Ovary (tissue), 9 donors: ENCODE results near the gene SNRPF. TPM values are rescaled to one million over a fixed set of nuclear protein-coding genes. Genes with fewer than 3 reads are reported as not detected.

ENCODE experiments used
- DNase-seq, 5 donors: peaks; one replicate each; pipeline ENCODE4 v3.0.0-alpha.2; 2019 to 2020
- H3K27ac ChIP-seq, 2 donors: fragments of 200-600 bp; one replicate each; pipeline versions ENCODE4 v1.5.1 to v1.8.0; 2019 to 2022
- H3K27me3 ChIP-seq: fragments of 200-600 bp; one replicate; pipeline ENCODE4 v1.8.0; 2022
- H3K36me3 ChIP-seq: fragments of 200-600 bp; sonication (generic); one replicate; pipeline ENCODE4 v1.5.1; 2019
- H3K4me1 ChIP-seq: one replicate; pipeline ENCODE4 v1.8.1; 2013; ENCODE audit warnings: mild to moderate bottlenecking, moderate library complexity; ENCODE audit not compliant: insufficient read depth
- H3K4me3 ChIP-seq: fragments of 200-600 bp; sonication (generic); one replicate; pipeline ENCODE4 v1.5.1; 2017
- H3K9me3 ChIP-seq, 2 donors: fragments of 200-600 bp in 1 of 2; sonication (generic) in 1 of 2; one replicate each; pipeline versions ENCODE4 v1.5.1 to v1.8.1; 2013 to 2019; ENCODE audit warnings: mild to moderate bottlenecking in 1 of 2, moderate library complexity in 1 of 2
- EP300 ChIP-seq: sonication (generic); formaldehyde crosslinking; IDR thresholded peaks from one replicate; pipeline ENCODE4 v1.6.1; 2017; ENCODE audit warnings: antibody characterized with exemption
- POLR2A ChIP-seq: fragments of 450-650 bp; IDR thresholded peaks from one replicate; pipeline ENCODE4 v1.6.1; 2017; ENCODE audit warnings: antibody characterized with exemption, mild to moderate bottlenecking, moderate library complexity
- WGBS, 3 donors: extraction: QIAGEN DNeasy Blood & Tissue Kit in 1 of 3; methylation state at CpG; one replicate each; pipeline versions ENCODE4 v1.1.5 to v1.1.7; 2013 to 2017; 5-methylcytosine and 5-hydroxymethylcytosine counted together
- intact Hi-C, 4 donors: fragments of 100-400 bp; cut with DNase I; formaldehyde crosslinking; loops; one replicate each; pipeline versions ENCODE4 v1.11.0 to v1.15.1; 2022 to 2023
- polyA plus RNA-seq, 2 donors: library from polyadenylated mRNA; stranded (reverse); fragments of 200-250 nt in 1 of 2; fragments of 350-450 nt in 1 of 2; fragmentation: Illumina TruSeq in 1 of 2; extraction: RNeasy Lipid Tissue Mini Kit (QIAGEN cat#74804) in 1 of 2; gene quantifications; one replicate each; pipeline ENCODE4 v1.2.3, GENCODE V29; 2013 to 2014
- total RNA-seq, 7 donors: library from RNA; depleted of rRNA in 2 of 7; stranded (reverse); fragments of >200 nt in 2 of 7; fragmentation: NEBNext Ultra II Directional in 3 of 7; extraction: Animal tissue kit (Norgen Biotek cat#: 25700) in 3 of 7; gene quantifications; one replicate each; pipeline versions ENCODE4 v1.1.0 to v1.2.4, GENCODE V29; 2016 to 2023
- TF ChIP-seq, protein P1 (sequence below), 3 donors: fragments of 450-650 bp in 2 of 3; fragments of 200-600 bp in 1 of 3; IDR thresholded peaks; one replicate each; pipeline versions ENCODE4 v1.5.1 to v1.8.0; 2016 to 2022; ENCODE audit warnings: antibody characterized with exemption in 3 of 3, mild to moderate bottlenecking in 1 of 3
- donor health status: DM: no; HTN: no; CAD: no; lungs with moderate emphysema.
- donor health status: DM: no; HTN: no; CAD: no.
- donor health status: Bipolar disorder and iron deficiency.
- donor health status: DM: yes; HTN: yes; CAD: no.
- donor health status: DM: no; HTN: no; CAD: no.
- donor health status: DM: yes; HTN: yes; CAD: no.

SNRPF gene
- total and polyA plus RNA-seq, 9 donors: 8.5 to 28.4 (median 17.9) TPM

DNA sequence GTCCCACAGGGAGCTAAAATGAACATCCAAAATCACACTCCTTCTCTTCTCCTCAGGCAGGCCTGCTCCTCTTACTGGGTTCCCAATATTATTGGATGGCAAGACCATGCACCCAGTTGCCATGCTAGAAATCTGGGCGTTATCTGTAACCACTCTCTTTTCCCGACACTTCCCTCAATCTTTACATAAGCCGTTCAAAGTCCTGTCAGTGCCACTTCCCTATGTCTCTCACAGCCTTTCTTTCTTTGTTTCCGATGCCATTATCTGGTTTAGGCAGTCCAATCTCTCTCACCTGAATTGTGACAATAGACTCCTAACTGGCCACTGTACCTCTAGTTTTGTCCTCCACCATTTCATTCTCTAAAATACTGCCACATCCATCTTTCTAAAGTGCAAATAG, 24.1 kb downstream of the SNRPF start:
- H3K27ac ChIP-seq: no peak overlapping the region
- H3K27me3 ChIP-seq: no peaks in the 10 kb centered on the region
- no peaks in the 10 kb centered on the region for H3K4me1 ChIP-seq
- TF ChIP-seq, protein P1, sequence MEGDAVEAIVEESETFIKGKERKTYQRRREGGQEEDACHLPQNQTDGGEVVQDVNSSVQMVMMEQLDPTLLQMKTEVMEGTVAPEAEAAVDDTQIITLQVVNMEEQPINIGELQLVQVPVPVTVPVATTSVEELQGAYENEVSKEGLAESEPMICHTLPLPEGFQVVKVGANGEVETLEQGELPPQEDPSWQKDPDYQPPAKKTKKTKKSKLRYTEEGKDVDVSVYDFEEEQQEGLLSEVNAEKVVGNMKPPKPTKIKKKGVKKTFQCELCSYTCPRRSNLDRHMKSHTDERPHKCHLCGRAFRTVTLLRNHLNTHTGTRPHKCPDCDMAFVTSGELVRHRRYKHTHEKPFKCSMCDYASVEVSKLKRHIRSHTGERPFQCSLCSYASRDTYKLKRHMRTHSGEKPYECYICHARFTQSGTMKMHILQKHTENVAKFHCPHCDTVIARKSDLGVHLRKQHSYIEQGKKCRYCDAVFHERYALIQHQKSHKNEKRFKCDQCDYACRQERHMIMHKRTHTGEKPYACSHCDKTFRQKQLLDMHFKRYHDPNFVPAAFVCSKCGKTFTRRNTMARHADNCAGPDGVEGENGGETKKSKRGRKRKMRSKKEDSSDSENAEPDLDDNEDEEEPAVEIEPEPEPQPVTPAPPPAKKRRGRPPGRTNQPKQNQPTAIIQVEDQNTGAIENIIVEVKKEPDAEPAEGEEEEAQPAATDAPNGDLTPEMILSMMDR (IDR thresholded peaks at IDR 0.05): no peak
- no peak for TF ChIP-seq POLR2A
- TF ChIP-seq EP300: no peak
- no peaks in the 10 kb centered on the region for H3K36me3 ChIP-seq
- 86 to 94% (median 93%) methylated on average over 4 of the region's 4 CpGs for WGBS, 3 donors
- DNase-seq: no peak
- H3K4me3 ChIP-seq: no peak overlapping the region
- intact Hi-C loops: no loop called here
- H3K9me3 ChIP-seq: no peaks in the 10 kb centered on the region

DNA sequence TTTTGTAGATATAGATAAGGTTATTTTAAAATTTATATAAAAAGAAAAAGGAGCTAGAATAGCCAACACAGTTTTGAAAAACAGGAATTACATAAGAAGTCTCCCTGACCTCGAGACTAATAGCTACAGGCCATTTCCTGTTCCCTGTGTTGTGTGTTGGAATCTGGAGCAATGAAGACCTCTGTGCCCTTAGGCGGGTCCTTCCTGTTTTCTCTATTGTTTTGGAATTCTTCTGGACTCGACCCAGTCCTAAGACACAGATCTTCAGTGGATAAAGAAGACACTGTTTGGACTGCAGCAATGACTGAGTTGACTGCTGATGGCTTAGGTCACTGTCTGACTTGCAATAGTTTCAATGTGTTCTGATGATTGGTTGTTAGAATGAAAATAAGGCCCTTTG, 26.2 kb downstream of the SNRPF start:
- H3K27ac ChIP-seq: no peak overlapping the region
- no peak overlapping the region for H3K4me3 ChIP-seq
- 62 to 70% (median 69%) methylated on average over 3 of the region's 3 CpGs for WGBS, 3 donors
- no peaks in the 10 kb centered on the region for H3K9me3 ChIP-seq
- DNase-seq: no peak
- no peaks in the 10 kb centered on the region for H3K4me1 ChIP-seq
- no peaks in the 10 kb centered on the region for H3K36me3 ChIP-seq
- TF ChIP-seq, protein P1 (IDR thresholded peaks at IDR 0.05): no peak
- TF ChIP-seq POLR2A (no peak), EP300 (no peak)
- intact Hi-C loops: no loop called here
- no peaks in the 10 kb centered on the region for H3K27me3 ChIP-seq

DNA sequence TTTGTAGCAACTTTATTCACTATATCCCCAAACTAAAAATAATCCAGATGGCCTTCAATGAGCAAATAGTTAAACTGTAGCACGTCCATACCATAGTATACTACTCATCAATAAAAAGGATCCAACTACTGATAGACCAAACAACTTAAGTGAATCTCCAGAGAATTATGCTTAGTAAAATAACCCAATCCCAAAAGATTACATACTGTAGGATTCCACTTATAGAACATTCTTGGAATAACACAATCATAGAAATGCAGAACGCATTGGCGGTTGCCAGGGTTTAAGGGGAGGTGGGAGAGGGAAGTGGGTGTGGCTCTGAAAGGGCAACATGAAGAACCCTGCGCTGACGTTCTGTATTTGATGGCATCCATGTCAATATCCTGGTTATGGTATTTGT, 28.6 kb downstream of the SNRPF start:
- intact Hi-C loops: no loop called here
- Histone ChIP-seq H3K27ac (no peak overlapping the region), H3K4me3 (no peak overlapping the region), H3K9me3 (no peaks in the 10 kb centered on the region), H3K4me1 (no peaks in the 10 kb centered on the region), H3K27me3 (no peaks in the 10 kb centered on the region), H3K36me3 (no peaks in the 10 kb centered on the region)
- no peak for TF ChIP-seq POLR2A
- TF ChIP-seq, protein P1 (IDR thresholded peaks at IDR 0.05): no peak
- no peak for TF ChIP-seq EP300
- DNase-seq: no peak
- 69 to 74% (median 70%) methylated on average over 5 of the region's 5 CpGs for WGBS, 3 donors

DNA sequence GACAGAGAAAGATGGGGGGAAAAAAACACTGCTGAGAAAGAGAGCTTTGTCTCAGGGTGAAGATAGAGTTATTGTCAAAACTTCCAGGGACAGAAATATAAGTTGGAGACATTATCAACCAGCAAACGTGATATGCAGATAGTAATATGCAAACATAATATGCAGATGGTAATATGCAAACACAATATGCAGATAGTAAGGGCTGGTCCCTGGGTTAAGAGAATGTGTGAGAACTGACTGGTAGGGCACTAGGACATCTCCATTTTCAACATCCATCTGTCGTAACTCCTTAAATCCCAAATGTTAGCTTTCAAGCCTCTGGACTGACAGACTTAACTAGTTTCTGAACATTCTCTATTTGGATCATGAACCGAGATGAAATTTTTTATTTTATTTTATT, 32.2 kb downstream of the SNRPF start:
- Histone ChIP-seq H3K27me3 (no peaks in the 10 kb centered on the region), H3K4me1 (no peaks in the 10 kb centered on the region), H3K4me3 (no peak overlapping the region), H3K27ac (no peak overlapping the region), H3K36me3 (no peaks in the 10 kb centered on the region), H3K9me3 (no peaks in the 10 kb centered on the region)
- no peak for TF ChIP-seq POLR2A
- no peak for TF ChIP-seq EP300
- TF ChIP-seq, protein P1 (IDR thresholded peaks at IDR 0.05): no peak
- intact Hi-C loops: no loop called here
- no peak for DNase-seq
- 38 to 59% (median 40%) methylated on average over 3 of the region's 3 CpGs for WGBS, 3 donors

DNA sequence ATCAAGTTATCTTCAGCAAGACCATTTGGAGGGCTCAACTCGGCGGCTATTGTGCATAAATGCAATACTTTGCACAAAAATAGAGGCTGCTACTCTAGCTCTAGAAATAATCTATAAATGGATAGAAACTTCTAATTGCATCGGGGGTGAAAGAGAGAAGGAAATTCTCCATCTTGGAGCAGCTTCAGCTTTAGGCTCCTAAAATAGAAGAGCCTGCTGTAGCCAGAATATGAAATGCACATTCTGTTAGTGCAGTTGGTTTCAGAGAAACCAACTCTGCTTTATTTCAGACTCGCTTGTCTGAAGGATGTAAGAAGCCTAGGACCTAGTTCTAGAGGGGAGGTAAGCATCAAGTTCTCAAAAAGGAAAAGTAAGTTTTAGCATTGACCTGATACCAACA, 38.1 kb downstream of the SNRPF start:
- intact Hi-C loops: no loop called here
- WGBS, 3 donors: 79 to 93% (median 89%) methylated on average over 4 of the region's 4 CpGs
- H3K4me3 ChIP-seq: no peak overlapping the region
- no peak for DNase-seq
- no peaks in the 10 kb centered on the region for H3K36me3 ChIP-seq
- no peaks in the 10 kb centered on the region for H3K9me3 ChIP-seq
- no peaks in the 10 kb centered on the region for H3K27me3 ChIP-seq
- no peak for TF ChIP-seq EP300
- no peak for TF ChIP-seq POLR2A
- TF ChIP-seq, protein P1 (IDR thresholded peaks at IDR 0.05): no peak
- H3K4me1 ChIP-seq: no peaks in the 10 kb centered on the region
- no peak overlapping the region for H3K27ac ChIP-seq
